GM12878 (cell line): Measurements from ENCODE around the gene DOK1. TPM values are rescaled to one million over a fixed set of nuclear protein-coding genes. Genes with fewer than 3 reads are reported as not detected.

Source experiments
- ATAC-seq: fragments of 200-7000 bp; cut with Tn5 transposase; 3 replicates; pipeline ENCODE4 v1.9.1; 2020; ENCODE audit warnings: mild to moderate bottlenecking, moderate library complexity
- BruUV-seq: library from RNA; stranded (reverse); fragments of 400-500 nt; replicated peaks from 2 replicates; lab custom pipeline; 2021; lab: Mats Ljungman, UMichigan
- CTCF ChIA-PET: fragments of 300-600 bp; sonication (Branson Sonifier 250); formaldehyde crosslinking; extraction: SDS; loops from one replicate; lab custom pipeline; 2021; ENCODE audit warnings: inconsistent platforms; lab: Yijun Ruan, JAX
- POLR2A ChIA-PET: fragments of 350-600 bp; formaldehyde crosslinking; extraction: SDS; loops from one replicate; lab custom pipeline; 2021; ENCODE audit warnings: inconsistent platforms; lab: Charles Lee
- RAD21 ChIA-PET: fragments of 300-600 bp; sonication (Branson Sonifier 250); formaldehyde crosslinking; loops from one replicate; lab custom pipeline; 2023; ENCODE audit warnings: antibody characterized with exemption; ENCODE audit not compliant: unreplicated experiment; lab: Charles Lee
- SMC1A ChIA-PET: fragments of 300-600 bp; sonication (Branson Sonifier 250); formaldehyde crosslinking; loops from one replicate; lab custom pipeline; 2023; ENCODE audit not compliant: unreplicated experiment, uncharacterized antibody; lab: Charles Lee
- DNase-seq: peaks from one replicate; pipeline ENCODE4 v3.0.0-alpha.2; 2011; ENCODE audit warnings: low read depth, low spot score
- FAIRE-seq: peaks from 3 replicates; lab custom pipeline; 2011; peaks lifted over from hg19 to GRCh38; lab: Jason Lieb, UNC
- H2AFZ ChIP-seq: 2 replicates; pipeline ENCODE4 v1.6.0; 2011; ENCODE audit warnings: low read depth, low read length, control low read depth; ENCODE audit not compliant: control insufficient read depth
- H3K27ac ChIP-seq: 2 replicates; pipeline ENCODE4 v1.5.1; 2011; ENCODE audit warnings: control low read depth; ENCODE audit not compliant: control insufficient read depth, insufficient read depth
- H3K27me3 ChIP-seq, 2 experiments: replicated peaks in 1 of 2; 2 replicates each; pipeline versions ENCODE4 v1.6.0 to v1.6.1; 2011; ENCODE audit warnings: low read length in 1 of 2; ENCODE audit not compliant: control insufficient read depth in 2 of 2, insufficient read depth in 2 of 2
- H3K36me3 ChIP-seq, 2 experiments: 2 replicates each; pipeline ENCODE4 v1.5.1; 2011; ENCODE audit warnings: low read length in 1 of 2; ENCODE audit not compliant: control insufficient read depth in 2 of 2, insufficient read depth in 2 of 2
- H3K4me1 ChIP-seq: 2 replicates; pipeline ENCODE4 v1.6.1; 2011; ENCODE audit warnings: mild to moderate bottlenecking, low read length, moderate library complexity, mixed read lengths; ENCODE audit not compliant: control insufficient read depth, insufficient read depth
- H3K4me2 ChIP-seq: 2 replicates; pipeline ENCODE4 v1.6.0; 2011; ENCODE audit warnings: control low read depth; ENCODE audit not compliant: control insufficient read depth, insufficient read depth
- H3K4me3 ChIP-seq: fragments of 200-600 bp; sonication (generic); 2 replicates; pipeline ENCODE4 v1.5.1; 2016
- H3K79me2 ChIP-seq: 2 replicates; pipeline ENCODE4 v1.6.0; 2011; ENCODE audit warnings: low read length; ENCODE audit not compliant: control insufficient read depth, insufficient read depth
- H3K9ac ChIP-seq: 2 replicates; pipeline ENCODE4 v1.8.0; 2011; ENCODE audit warnings: low read length, control low read depth, mixed read lengths; ENCODE audit not compliant: control insufficient read depth, insufficient read depth
- H3K9me3 ChIP-seq: replicated peaks from 3 replicates; pipeline ENCODE4 v1.5.1; 2011; ENCODE audit warnings: mild to moderate bottlenecking, low read length; ENCODE audit not compliant: control insufficient read depth, insufficient read depth
- H4K20me1 ChIP-seq: 2 replicates; pipeline ENCODE4 v1.6.0; 2011; ENCODE audit not compliant: control insufficient read depth, insufficient read depth
- ATF7 ChIP-seq: fragments of 450-650 bp; IDR thresholded peaks from 2 replicates; pipeline ENCODE4 v1.6.1; 2016; ENCODE audit warnings: low read depth, mild to moderate bottlenecking
- BCL11A ChIP-seq: IDR thresholded peaks from 2 replicates; pipeline ENCODE4 v1.6.1; 2011; ENCODE audit warnings: low read depth, low read length
- CREB1 ChIP-seq: IDR thresholded peaks from 2 replicates; pipeline ENCODE4 v1.6.1; 2012; ENCODE audit warnings: low read depth, mild to moderate bottlenecking, inconsistent platforms
- EED ChIP-seq: sonication (generic); IDR thresholded peaks from 2 replicates; pipeline ENCODE4 v1.6.1; 2016; ENCODE audit warnings: antibody characterized with exemption, low read depth
- KLF5 ChIP-seq: fragments of 450-650 bp; IDR thresholded peaks from 2 replicates; pipeline ENCODE4 v1.6.1; 2014; ENCODE audit warnings: mild to moderate bottlenecking; ENCODE audit not compliant: partially characterized antibody
- MEF2B ChIP-seq: fragments of 450-650 bp; IDR thresholded peaks from 2 replicates; pipeline ENCODE4 v1.6.1; 2018; ENCODE audit warnings: mild to moderate bottlenecking, moderate library complexity; ENCODE audit not compliant: partially characterized antibody, poor library complexity, severe bottlenecking
- NR2F1 ChIP-seq: fragments of 450-650 bp; conservative IDR thresholded peaks from 2 replicates; pipeline ENCODE4 v1.6.1; 2017; ENCODE audit warnings: mild to moderate bottlenecking
- PAX8 ChIP-seq: fragments of 450-650 bp; IDR thresholded peaks from 2 replicates; pipeline ENCODE4 v1.6.1; 2017; ENCODE audit warnings: mild to moderate bottlenecking, moderate library complexity
- RB1 ChIP-seq: fragments of 450-650 bp; formaldehyde crosslinking; IDR thresholded peaks from 2 replicates; pipeline ENCODE4 v1.6.1; 2017; ENCODE audit warnings: mild to moderate bottlenecking, borderline replicate concordance
- SPI1 ChIP-seq: IDR thresholded peaks from 2 replicates; pipeline ENCODE4 v1.6.1; 2011; ENCODE audit warnings: low read depth, mild to moderate bottlenecking, low read length, moderate library complexity, borderline replicate concordance; ENCODE audit not compliant: insufficient read depth
- TARDBP ChIP-seq: IDR thresholded peaks from 2 replicates; pipeline ENCODE4 v1.6.1; 2016; ENCODE audit warnings: borderline replicate concordance
- TCF7 ChIP-seq: IDR thresholded peaks from 2 replicates; pipeline ENCODE4 v1.6.1; 2014; ENCODE audit warnings: antibody characterized with exemption, borderline replicate concordance
- WGBS: methylation state at CpG from one replicate; pipeline ENCODE4 v1.1.6; 2016; ENCODE audit warnings: low lambda C conversion rate; ENCODE audit not compliant: insufficient replicate concordance, insufficient coverage; ENCODE audit errors: missing lambda C conversion rate; 5-methylcytosine and 5-hydroxymethylcytosine counted together
- in situ Hi-C: fragments of 300-500 bp; cut with MboI; formaldehyde crosslinking; loops from 9 replicates; pipeline ENCODE4 v1.14.3; 2018; ENCODE audit warnings: mixed read lengths
- intact Hi-C: fragments of 100-400 bp; cut with micrococcal nuclease; formaldehyde crosslinking; loops from one replicate; pipeline ENCODE4 v1.14.2; 2022; ENCODE audit not compliant: unreplicated experiment
- polyA plus RNA-seq, 11 experiments: library from polyadenylated mRNA; depleted of rRNA in 4 of 11; unstranded in 6 of 11; stranded (reverse) in 5 of 11; fragments of >200 nt; fragmentation: Nextera tagmentation in 4 of 11; fragmentation: Illumina TruSeq in 1 of 11; extraction: Ambion mirVana in 4 of 11; extraction: Trizol in 1 of 11; gene quantifications; 1 replicate in 1 of 11; 2 replicates in 10 of 11; pipeline versions ENCODE4 v1.2.1 to v1.2.3, GENCODE V29; 2011 to 2016; ENCODE audit warnings: inconsistent platforms in 2 of 11, missing spikeins in 2 of 11, low read depth in 1 of 11
- total RNA-seq, 4 experiments: library from RNA; depleted of rRNA in 3 of 4; stranded (reverse); fragments of >200 nt in 3 of 4; fragmentation: Illumina TruSeq in 1 of 4; extraction: Trizol in 1 of 4; gene quantifications; 2 replicates each; pipeline versions ENCODE4 v1.2.1 to v1.2.3, GENCODE V29; 2013 to 2021
- TF ChIP-seq, protein P1 (sequence below): IDR thresholded peaks from 2 replicates; pipeline ENCODE4 v1.6.1; 2012; ENCODE audit warnings: improper control_type of control experiment, low read depth, low read length; ENCODE audit not compliant: insufficient replicate concordance
- TF ChIP-seq, protein P2 (sequence below): fragments of 450-650 bp; formaldehyde crosslinking; IDR thresholded peaks from 2 replicates; pipeline ENCODE4 v1.5.0; 2022; ENCODE audit warnings: mild to moderate bottlenecking, missing genetic modification characterization
- TF ChIP-seq, protein P3 (sequence below): fragments of 150-350 bp; IDR thresholded peaks from 2 replicates; pipeline ENCODE4 v1.6.1; 2014; ENCODE audit warnings: mild to moderate bottlenecking, low read depth, low read length

Gene DOK1
- total and polyA plus RNA-seq, 10 of the 15 experiments (the other 5 are each of a cell fraction or from before 2014, with no cell fraction given) = 1.4 to 104 (median 59.7) TPM

DNA sequence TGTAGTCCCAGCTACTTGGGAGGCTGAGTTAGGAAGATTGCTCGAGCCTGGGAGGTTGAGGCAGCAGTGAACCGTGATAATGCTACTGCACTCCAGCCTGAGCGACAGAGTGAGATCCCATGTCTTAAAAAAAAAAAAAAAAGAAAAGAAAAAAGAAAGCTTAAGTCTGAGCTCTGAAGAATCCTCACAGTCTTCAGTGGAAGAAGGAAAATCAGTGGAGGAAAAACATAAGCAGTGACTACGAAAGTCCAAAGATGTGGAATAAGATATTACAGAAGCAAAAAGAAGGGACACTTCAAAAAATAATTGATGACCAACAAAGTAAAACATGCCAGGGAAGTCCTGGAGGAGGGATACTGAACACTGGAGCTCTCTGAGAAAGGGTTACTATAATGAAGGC is 44.2 kb upstream of the DOK1 start:
- Histone ChIP-seq H3K4me3 (no peak overlapping the region), H3K9ac (no peak overlapping the region), H2AFZ (no peak overlapping the region), H3K27me3 (peaks cover 13 to 17% of the 10 kb centered on the region in 2 experiments), H3K9me3 (no peaks in the 10 kb centered on the region), H3K27ac (no peak overlapping the region), H3K36me3 (peaks cover 0 to 7% of the 10 kb centered on the region in 2 experiments; a peak in 1 of 4 replicates), H3K79me2 (peaks cover 12% of the 10 kb centered on the region), H3K4me2 (no peak overlapping the region), H4K20me1 (no peaks in the 10 kb centered on the region), H3K4me1 (peaks cover 18% of the 10 kb centered on the region)
- DNase-seq = no peak
- no TSS peak for BruUV-seq
- SMC1A ChIA-PET = interaction anchor here (0.7 to 5.2 kb wide), 7 partner anchors 9 to 76 kb away, joined by 3 to 71 read pairs (median 4); partner anchors contain the start of genes AUP1, DQX1 and HTRA2
- no peak for ATAC-seq
- RAD21 ChIA-PET = interaction anchor here (5.1 to 5.5 kb wide), 2 partner anchors 21 to 76 kb away, joined by 49 to 61 read pairs; partner anchors contain the start of genes AUP1 and HTRA2
- FAIRE-seq = no peak
- in situ Hi-C loops = no loop called here
- POLR2A ChIA-PET = interaction anchor here (0.6 to 5.8 kb wide), 4 partner anchors 20 to 67 kb away, joined by 3 to 33 read pairs (median 9); partner anchors contain the start of genes AUP1 and HTRA2
- CTCF ChIA-PET = interaction anchor here (0.6 to 13.9 kb wide), 5 partner anchors 20 to 107 kb away, joined by 3 to 231 read pairs (median 8); partner anchors contain the start of genes AUP1, DQX1 and HTRA2
- intact Hi-C loops = no loop called here
- WGBS = 62% methylated on average over 3 of the region's 4 CpGs
- TF ChIP-seq TARDBP (no peak), ATF7 (no peak), BCL11A (no peak), SPI1 (no peak), EED (no peak), MEF2B (no peak), NR2F1 (no peak), TCF7 (no peak), CREB1 (no peak), PAX8 (no peak), KLF5 (no peak), RB1 (no peak)
- TF ChIP-seq, protein P1, sequence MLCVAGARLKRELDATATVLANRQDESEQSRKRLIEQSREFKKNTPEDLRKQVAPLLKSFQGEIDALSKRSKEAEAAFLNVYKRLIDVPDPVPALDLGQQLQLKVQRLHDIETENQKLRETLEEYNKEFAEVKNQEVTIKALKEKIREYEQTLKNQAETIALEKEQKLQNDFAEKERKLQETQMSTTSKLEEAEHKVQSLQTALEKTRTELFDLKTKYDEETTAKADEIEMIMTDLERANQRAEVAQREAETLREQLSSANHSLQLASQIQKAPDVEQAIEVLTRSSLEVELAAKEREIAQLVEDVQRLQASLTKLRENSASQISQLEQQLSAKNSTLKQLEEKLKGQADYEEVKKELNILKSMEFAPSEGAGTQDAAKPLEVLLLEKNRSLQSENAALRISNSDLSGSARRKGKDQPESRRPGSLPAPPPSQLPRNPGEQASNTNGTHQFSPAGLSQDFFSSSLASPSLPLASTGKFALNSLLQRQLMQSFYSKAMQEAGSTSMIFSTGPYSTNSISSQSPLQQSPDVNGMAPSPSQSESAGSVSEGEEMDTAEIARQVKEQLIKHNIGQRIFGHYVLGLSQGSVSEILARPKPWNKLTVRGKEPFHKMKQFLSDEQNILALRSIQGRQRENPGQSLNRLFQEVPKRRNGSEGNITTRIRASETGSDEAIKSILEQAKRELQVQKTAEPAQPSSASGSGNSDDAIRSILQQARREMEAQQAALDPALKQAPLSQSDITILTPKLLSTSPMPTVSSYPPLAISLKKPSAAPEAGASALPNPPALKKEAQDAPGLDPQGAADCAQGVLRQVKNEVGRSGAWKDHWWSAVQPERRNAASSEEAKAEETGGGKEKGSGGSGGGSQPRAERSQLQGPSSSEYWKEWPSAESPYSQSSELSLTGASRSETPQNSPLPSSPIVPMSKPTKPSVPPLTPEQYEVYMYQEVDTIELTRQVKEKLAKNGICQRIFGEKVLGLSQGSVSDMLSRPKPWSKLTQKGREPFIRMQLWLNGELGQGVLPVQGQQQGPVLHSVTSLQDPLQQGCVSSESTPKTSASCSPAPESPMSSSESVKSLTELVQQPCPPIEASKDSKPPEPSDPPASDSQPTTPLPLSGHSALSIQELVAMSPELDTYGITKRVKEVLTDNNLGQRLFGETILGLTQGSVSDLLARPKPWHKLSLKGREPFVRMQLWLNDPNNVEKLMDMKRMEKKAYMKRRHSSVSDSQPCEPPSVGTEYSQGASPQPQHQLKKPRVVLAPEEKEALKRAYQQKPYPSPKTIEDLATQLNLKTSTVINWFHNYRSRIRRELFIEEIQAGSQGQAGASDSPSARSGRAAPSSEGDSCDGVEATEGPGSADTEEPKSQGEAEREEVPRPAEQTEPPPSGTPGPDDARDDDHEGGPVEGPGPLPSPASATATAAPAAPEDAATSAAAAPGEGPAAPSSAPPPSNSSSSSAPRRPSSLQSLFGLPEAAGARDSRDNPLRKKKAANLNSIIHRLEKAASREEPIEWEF = no peak
- TF ChIP-seq, protein P2, sequence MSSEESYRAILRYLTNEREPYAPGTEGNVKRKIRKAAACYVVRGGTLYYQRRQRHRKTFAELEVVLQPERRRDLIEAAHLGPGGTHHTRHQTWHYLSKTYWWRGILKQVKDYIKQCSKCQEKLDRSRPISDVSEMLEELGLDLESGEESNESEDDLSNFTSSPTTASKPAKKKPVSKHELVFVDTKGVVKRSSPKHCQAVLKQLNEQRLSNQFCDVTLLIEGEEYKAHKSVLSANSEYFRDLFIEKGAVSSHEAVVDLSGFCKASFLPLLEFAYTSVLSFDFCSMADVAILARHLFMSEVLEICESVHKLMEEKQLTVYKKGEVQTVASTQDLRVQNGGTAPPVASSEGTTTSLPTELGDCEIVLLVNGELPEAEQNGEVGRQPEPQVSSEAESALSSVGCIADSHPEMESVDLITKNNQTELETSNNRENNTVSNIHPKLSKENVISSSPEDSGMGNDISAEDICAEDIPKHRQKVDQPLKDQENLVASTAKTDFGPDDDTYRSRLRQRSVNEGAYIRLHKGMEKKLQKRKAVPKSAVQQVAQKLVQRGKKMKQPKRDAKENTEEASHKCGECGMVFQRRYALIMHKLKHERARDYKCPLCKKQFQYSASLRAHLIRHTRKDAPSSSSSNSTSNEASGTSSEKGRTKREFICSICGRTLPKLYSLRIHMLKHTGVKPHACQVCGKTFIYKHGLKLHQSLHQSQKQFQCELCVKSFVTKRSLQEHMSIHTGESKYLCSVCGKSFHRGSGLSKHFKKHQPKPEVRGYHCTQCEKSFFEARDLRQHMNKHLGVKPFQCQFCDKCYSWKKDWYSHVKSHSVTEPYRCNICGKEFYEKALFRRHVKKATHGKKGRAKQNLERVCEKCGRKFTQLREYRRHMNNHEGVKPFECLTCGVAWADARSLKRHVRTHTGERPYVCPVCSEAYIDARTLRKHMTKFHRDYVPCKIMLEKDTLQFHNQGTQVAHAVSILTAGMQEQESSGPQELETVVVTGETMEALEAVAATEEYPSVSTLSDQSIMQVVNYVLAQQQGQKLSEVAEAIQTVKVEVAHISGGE (CRISPR knock-in tag) = no peak
- TF ChIP-seq, protein P3, sequence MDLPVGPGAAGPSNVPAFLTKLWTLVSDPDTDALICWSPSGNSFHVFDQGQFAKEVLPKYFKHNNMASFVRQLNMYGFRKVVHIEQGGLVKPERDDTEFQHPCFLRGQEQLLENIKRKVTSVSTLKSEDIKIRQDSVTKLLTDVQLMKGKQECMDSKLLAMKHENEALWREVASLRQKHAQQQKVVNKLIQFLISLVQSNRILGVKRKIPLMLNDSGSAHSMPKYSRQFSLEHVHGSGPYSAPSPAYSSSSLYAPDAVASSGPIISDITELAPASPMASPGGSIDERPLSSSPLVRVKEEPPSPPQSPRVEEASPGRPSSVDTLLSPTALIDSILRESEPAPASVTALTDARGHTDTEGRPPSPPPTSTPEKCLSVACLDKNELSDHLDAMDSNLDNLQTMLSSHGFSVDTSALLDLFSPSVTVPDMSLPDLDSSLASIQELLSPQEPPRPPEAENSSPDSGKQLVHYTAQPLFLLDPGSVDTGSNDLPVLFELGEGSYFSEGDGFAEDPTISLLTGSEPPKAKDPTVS = no peak
